HG02610 (cell line): ENCODE data around the gene ZBTB7B.

Experiments used
- ATAC-seq: cut with Tn5 transposase; IDR thresholded peaks from one replicate; pipeline ENCODE4 v1.9.1; 2021; ENCODE audit warnings: mild to moderate bottlenecking, moderate library complexity; ENCODE audit not compliant: unreplicated experiment

ZBTB7B gene

DNA sequence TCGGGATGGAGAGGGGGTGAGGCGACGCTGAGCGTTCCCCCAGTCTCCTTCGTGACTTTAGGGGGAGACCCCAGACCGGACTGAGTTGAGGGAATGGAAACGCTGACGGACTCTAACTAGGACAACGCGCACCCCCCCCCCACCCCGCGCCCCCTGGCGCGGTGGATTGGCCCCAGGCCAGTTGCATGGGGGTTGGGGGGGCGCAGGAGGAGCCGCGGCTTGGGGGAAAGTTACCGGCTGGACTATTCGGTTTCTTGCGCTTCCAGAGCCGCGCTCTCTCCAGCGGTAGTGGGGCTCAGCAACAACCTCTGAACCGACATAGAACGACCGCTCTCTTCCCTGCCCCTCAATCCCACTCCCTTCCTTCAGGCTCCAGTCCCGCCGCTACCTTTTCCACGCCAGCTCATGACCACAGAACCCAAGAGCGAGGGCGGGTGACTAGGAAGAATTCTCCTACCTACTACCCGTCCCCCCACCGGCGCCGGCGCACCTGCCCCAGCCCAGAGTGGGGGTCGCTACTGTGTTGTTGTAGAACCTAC lies 694 bp downstream of the ZBTB7B start:
- ATAC-seq = no peak

DNA sequence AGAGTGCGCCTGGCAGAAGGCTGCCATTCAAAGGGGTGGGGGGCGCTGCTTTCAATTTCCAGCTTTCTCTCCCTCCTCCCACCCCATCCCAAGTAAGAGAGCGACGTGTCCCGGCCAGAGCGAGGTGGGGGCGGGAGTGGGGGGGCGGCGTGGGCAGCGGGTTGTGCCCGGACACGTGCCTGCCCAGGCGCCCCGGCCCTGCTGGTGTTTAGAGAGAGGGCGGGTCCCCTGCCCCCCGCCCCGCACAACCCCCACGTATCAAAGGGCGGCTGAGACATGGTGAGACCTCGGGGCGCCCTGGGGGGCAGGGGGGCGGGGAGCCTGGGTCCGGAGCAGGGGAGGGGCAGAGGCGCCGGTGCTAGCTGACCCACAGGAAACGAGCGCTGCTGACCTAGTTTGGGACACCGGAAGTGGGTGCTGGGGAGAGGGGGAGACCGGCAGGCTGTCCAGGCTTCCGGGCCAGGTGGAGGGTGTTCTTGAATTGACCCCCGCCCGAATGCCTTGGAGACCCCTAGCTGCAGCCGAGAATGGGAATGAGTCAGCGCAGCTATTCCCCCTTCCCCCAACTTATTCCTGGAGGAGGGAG lies 1.3 kb downstream of the ZBTB7B start:
- ATAC-seq = no peak

DNA sequence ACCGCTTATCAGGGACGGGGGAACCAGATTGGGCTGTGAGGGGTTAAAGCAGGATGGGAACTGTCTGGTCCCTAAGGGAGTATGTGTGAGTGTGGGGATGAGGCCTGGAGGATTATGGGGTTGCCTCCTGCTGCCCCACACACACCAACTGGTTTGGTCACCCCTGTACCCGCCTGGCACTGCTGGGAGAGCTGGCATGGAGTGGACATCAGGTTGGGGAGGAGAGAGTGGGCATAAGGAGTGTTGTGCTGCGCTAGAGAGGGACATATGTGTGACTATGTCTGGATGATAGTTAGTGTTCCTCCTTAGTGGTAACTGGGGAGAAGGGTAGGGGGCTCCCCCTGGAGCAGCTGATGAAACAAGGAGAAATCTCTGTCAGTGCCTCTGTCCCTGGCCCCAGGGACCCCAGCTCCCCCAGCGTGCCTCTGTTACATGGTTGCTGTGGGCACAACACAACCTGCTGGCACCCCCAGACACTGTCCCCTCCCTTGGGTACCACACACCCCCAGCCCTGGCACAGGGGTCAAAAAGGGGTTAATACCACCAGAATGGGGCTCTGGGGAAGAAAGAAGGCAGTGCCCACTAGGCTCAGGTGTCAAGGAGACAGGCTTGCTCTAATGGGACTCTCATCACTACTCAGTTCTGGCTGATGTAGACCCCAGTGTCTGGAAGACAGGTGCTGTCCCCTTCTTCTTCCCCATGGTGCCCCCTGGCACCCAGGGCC lies 1.9 kb downstream of the ZBTB7B start:
- no peak for ATAC-seq

DNA sequence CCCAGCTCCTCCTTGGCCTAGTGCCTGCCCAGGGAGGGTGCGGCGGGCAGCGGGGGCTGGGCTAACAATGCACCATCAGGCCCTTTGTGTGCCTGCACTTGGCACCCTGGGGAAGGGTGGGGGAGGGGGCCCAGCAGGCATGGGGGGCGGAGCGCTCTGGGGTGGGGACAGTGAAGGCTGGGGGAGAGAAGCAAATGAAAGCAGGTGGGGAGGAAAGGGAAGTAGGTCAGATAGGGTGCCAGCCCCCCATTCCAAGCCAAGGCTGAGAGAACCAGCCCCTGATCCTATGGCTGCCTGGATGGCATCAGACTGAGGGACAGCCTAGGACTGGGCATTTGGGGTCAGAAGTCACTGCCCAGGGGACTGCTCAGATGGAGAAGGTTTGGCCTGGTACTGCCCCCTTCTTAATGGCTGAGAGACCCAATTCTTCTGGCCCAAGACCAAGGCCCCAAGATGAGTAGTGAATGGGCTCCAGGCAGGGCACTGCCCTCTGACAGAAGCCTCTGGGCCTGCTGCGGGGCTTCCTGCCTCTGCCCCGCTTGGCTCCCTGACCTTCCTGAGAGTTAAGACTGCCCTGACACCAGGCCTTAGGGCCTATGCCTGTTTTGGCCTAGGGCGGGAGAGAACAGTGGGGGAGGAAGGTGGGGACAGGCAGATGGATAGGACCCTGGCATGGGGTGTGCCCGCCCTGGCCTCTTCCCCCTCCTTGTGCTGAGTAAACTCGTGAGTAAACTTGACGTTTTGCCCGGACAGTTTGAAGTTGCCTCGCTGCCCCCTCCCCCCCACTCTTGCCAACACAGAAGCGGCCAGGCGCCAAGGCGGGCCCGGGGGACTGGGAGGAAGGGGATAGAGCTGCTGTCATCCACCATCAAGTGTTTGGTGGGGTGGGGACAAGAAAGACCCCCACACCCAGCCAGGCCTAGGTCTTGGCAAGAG lies 2.7 kb downstream of the ZBTB7B start:
- ATAC-seq = no peak

DNA sequence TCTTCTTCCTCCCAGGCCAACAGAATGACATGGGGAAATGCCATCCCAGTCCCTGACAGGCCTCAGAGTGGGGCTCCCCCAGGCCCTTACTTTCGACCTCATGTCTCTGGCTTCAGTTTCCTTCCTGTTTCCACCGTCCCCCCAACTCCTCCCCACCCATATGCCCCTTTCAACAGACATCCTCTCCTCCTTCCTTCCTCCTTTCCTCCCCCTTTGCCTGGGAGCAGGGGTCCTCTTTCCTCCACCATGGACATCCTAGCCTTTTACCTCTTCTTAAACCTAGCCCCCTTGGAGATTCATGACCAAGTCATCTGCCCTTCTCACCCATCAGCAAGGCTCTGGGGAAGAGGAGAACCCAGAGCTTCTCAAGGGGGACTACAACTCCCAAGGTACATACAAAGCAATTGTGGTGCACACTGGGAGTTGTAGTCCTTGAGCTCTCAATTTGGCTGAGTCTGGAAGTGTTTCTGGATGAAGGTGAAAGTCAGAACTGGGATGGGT lies 4.0 kb downstream of the ZBTB7B start:
- ATAC-seq = no peak

DNA sequence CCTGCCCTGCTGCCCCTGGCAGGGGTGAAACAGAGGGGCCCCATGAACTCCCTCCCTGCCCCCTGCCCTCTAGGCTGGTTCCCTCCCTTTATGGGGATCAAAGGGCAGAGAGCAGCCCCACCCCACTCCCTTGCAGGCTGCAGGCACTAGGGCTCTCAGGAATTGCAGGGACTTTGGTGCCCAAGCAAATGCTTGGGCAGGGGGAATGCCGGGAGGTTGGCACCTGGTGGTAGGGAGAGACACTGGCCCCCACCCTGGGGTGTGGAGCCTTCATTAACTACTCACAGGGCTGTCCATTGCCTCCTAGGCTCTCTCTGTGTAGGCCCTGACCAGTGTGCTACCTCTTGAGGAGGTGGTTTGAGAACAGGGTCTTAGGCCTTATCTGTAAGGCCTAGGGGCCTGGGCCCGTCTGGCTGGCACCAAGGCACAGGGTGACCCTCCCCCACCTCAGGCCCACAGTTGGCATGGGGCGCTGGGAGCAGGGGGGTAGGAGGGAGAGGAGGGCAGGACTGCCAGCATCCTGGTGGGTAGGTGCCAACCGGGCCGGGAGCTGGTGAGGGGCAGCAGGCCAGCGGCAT lies 4.7 kb downstream of the ZBTB7B start:
- no peak for ATAC-seq

DNA sequence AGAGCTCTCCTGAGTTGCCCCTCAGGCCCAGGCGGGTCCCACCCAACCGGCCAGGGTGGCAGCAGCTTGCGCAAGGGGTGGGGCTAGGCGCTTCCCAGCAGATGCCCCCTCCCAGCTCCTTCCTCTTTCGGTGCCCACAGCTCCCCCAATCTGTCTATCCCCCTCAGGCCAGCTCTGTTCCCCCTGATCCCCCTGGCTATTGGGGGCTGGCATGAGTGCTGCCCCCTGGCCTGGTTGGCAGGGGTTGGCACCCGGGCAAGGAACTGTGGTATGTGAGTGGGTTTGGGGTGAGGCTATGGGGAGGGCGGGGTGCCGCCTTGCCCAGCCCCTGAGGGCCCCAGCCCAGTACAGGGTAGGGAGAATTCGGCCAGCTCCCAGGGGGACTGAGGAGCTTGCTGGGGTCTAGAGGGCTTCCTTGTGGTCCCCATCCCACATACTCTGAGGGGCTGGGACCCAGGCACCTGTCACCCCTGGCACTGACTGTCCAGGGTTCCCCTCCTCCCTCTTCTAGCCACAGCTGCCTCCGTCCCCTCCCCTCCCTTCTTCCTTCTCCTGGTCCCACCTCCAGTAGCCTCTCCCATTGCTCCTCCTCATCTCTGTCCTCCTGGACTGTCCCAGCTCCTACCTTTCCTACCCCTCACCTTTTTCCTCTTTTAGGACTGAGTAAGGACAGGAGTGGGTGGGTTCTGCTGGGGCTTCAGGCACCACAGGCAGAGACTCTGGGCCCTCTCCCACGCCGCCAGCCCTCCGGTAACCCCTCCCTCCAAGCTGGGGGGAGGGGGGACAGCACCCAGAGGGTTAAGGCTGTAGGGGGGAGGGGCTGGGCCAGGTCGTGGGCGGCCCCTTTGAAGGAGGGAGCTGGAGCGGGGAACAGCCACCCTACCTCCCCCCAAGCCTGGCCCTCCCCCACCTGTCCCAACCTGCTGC lies 5.7 kb downstream of the ZBTB7B start:
- ATAC-seq = no peak

DNA sequence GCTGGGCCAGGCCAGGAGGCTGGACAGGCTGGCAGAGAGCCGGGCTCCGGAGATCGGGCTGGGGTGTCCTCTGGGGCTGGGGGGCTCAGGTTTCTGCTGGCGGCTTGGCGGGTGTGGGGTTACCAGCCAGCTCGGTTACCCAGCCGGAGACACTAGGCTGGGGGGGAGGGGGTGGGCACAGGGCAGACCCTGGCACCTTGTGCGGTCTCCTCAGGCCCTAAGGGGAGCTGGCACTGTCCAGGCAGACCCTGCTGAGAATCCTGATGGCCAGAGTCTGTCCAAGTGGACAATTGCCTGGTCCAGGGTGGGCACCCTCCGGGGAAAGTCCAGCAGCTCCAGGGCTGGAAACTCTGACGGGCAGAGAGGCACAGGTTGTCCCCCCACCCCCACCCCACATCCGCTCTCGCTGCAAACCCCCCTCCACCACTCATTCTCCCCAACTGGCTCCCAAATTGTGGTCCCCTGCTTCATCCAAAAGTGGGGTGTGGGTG lies 6.7 kb downstream of the ZBTB7B start:
- ATAC-seq = no peak

DNA sequence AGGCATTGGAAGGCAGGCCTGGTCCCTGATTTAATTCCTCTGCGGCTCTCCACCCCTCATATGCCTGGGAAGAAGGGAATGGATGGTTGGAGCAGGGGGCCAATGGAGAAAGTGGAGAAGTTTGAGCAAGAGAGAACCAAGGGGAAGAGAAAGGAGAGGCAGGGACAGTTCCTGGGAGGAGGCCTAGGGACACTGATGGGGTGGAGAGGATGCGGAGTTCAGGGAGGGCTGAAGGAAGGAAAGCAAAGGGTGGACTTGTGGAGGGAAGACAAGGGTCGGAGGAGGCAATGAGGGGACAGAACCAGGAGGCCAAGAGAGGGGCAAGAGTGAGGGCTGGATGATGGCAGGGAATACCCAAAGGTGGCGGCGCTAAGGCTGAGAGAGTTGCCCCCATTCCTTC lies 7.1 kb downstream of the ZBTB7B start:
- no peak for ATAC-seq

DNA sequence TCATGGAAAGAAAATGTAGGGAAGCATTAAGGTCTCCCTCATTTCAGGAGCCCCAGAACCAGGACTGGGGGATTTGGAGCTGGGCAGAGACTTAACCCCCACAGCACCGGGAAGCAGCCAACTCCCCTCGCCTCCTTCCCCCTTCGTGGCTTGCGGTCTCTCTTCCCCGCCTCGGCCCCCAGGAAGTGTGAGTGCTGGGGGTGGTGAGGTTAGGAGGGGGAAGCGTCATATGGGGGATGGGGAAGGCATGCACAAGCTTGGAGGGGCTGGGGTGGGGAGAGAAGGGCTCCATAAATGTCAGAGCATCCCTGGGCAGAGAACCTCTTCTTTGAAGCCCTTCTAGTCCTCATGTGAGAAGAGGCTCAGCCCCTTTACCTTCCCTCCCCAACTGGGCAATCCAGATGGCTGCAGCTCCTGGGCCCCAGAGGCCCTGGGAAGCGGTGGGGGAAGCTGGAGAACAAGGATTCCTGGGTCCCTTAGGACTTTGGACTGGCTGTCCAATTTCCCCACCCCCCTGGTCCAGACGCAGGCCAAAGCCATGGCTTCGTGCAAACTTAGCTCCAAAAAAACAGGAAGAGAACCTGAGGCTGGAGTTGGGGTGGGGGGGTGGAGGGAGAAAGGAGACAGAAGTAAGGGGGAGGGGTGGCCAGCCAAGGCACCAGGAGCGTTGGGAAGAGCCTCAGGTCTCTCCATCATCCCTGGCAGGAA lies 7.8 kb downstream of the ZBTB7B start:
- no peak for ATAC-seq

DNA sequence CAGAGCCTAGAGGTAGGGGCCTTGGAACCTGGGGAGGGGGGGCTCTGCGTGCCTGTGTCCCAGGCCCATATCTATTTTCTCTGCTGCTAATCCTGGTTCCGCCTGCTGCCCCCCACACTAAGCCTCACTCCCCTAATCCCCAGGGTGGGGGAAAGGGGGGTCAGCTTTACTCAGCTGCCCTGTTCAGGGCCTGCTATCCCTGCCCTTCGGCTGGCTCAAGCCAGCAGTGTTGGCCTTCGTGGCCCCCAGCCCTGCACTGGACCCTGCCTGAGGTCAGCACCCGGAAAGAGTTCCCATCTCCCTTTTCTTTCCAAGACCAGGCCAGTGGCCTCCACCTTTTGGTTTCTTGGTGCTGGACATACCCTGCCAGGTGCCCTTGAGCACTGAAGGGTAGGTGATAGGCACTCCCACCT lies 8.4 kb downstream of the ZBTB7B start:
- no peak for ATAC-seq

DNA sequence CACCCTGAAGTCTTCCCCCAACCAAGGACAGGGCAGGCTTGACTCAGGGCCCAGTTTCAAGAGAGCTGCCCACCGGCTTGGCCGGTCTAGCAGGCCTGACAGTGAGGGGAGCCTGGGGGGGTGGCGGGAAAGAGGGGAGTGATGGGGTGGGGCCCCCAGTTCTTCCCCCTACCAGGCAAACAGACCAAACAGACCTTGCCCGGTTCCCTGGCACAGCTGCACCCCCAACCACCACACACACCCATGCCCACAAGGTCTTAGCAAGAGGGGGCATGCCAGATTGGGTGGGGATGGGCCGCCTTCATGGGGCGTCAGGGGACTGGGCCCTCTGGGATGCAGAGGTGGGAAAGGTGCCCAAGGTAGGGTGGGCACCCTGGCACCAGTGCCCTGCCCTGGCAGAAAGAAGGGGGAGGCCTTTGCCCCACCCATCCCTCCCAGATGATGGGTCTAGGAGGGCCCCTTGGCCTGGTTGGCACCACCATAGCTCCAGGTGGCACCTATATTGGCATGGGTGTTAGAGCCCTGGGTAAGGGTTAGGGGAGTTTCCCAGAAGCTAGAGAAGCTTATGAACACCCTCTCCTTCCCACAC lies 8.9 kb downstream of the ZBTB7B start:
- no peak for ATAC-seq

DNA sequence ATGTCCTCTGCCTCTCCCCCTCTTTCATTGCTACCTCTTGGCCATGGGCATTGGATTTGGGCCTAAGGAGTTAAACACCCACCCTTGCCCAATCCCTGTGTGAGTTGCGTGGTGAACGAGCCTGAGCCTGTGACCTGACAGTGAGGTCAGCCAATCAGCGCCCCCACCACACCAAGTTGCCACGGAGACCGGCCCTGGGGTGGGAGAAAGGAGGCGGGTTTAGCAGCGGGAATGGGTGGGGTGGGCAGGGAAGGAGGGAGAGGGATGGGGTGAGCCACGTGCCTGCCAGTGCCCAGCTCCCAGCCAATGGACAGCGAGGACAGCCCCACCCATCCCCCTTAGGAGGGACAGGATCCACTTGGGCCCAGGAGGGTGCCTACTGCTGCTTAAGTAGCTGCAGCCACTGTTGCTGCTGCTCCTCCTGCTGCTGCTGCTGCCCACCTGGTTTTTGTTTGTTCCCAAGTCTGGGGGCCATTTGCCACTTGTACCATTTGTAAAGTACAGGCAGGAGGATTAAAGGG lies 9.5 kb downstream of the ZBTB7B start:
- ATAC-seq = no peak

DNA sequence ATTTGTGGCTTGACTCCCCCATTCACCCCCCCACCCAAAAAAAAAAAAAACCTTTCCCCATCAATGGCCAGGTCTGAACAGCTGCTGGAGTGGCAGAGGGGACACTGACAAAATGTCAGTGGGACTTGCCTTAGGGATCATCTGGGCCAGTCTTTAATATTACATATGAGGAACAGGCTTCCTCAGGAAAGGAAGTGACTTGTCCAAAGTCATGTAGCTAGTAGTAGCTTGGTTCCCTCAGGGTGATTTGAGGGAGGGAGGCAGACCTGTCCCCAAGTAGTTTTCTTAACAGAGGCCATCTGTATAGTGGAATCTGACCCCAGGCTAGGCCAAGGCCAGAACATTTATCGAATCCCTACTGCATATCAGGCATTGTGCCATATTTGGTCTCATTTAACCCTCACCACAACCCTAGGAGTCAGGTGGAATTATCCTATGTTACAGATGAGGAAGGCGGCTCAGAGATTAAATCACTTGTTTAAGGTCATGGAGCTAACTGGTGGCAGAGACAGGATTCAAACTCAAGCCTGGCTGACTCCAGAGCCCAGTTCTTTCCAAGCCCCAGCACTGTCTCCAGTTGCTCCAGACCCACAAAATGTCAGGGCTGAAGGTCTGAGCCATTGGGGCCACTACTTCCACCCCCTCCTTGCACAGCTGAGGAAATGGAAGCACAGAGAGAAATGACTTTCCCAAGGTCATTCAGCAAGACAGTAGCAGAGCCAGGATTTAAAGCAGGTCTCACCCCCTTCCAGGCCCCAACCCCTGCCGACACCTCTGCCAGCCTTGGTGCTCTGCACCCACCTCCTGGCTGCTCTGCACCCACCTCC lies 10.4 kb downstream of the ZBTB7B start:
- no peak for ATAC-seq

DNA sequence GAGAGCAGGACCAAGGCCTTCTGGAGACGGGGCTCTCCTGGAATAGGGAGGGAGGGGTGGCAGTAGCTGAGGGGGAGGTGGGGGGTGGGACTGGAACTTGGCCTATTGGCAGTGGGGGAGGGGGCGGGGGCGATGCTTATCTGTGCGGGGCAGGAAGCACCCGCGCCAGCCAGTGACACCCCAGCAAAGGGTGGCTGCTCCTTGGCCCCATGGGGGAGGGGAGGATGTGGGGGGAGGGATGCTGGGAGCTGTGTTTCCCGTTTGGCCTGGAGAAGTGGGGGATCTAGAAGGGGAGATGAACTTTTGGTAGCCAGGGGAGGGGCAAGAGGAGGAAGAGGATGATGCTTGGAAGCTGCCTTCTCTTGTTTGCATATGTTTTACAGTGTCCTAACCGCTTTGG lies 11.0 kb downstream of the ZBTB7B start:
- no peak for ATAC-seq

DNA sequence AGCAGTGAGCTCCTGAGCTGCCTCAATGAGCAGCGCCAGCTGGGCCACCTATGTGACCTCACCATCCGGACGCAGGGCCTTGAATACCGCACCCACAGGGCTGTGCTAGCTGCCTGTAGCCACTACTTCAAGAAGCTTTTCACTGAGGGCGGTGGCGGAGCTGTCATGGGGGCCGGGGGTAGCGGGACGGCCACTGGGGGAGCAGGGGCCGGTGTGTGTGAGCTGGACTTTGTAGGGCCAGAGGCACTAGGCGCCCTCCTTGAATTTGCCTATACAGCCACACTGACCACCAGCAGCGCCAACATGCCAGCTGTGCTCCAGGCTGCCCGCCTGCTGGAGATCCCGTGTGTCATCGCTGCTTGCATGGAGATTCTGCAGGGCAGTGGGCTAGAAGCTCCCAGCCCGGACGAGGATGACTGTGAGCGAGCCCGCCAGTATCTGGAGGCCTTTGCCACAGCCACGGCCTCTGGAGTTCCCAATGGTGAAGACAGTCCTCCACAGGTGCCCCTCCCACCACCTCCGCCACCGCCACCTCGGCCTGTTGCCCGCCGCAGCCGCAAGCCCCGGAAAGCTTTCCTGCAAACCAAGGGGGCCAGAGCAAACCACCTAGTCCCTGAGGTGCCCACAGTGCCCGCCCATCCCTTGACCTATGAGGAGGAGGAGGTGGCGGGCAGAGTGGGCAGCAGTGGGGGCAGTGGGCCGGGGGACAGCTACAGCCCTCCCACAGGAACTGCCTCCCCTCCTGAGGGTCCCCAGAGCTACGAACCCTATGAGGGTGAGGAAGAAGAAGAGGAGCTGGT lies 12.3 kb downstream of the ZBTB7B start:
- no peak for ATAC-seq
